ENCODE results near the gene CNGA3.
"Not testable (repeated sequence)": the region's sequence is repeated elsewhere in the genome, so short reads cannot be mapped to it uniquely, and the experiment has no call there.

Gene CNGA3

GRCh38 chr2:98309580-98309979 is 36.7 kb upstream of the CNGA3 start:
- Histone ChIP-seq H3K27ac (ENCODE audit: insufficient read depth, low read depth, low read length, poor library complexity, severe bottlenecking) (no peak overlapping the region), H3K36me3 (ENCODE audit: control insufficient read depth, insufficient read depth, low read length) (no peaks in the 10 kb centered on the region), H3K27me3 (ENCODE audit: control insufficient read depth, insufficient read depth, low read length, poor library complexity, severe bottlenecking) (no peaks in the 10 kb centered on the region), H3K4me3 (ENCODE audit: insufficient read depth, low read depth, low read length) (no peak overlapping the region), H3K9me3 (ENCODE audit: control insufficient read depth, low read length) (no peaks in the 10 kb centered on the region), H3K4me1 (ENCODE audit: control insufficient read depth, insufficient read depth, low read length) (peaks cover 3% of the 10 kb centered on the region)
- WGBS, 2 experiments = 79% methylated on average over 11 of the region's 11 CpGs

- WGBS, 2 experiments = 46 to 49% methylated on average over 4 of the region's 4 CpGs
- no peaks in the 10 kb centered on the region for H3K27me3 ChIP-seq (ENCODE audit: control insufficient read depth, insufficient read depth, low read length, poor library complexity, severe bottlenecking)
- no peak overlapping the region for H3K27ac ChIP-seq (ENCODE audit: insufficient read depth, low read depth, low read length, poor library complexity, severe bottlenecking)
- peaks cover 3% of the 10 kb centered on the region for H3K4me1 ChIP-seq (ENCODE audit: control insufficient read depth, insufficient read depth, low read length)
- no peak overlapping the region for H3K4me3 ChIP-seq (ENCODE audit: insufficient read depth, low read depth, low read length)
- H3K9me3 ChIP-seq (ENCODE audit: control insufficient read depth, low read length) = no peaks in the 10 kb centered on the region
- H3K36me3 ChIP-seq (ENCODE audit: control insufficient read depth, insufficient read depth, low read length) = no peaks in the 10 kb centered on the region
These were observed 36.2 kb upstream of the CNGA3 start for GRCh38 chr2:98310010-98310409.

GRCh38 chr2:98311090-98311489 is 35.2 kb upstream of the CNGA3 start:
- no peak overlapping the region for H3K27ac ChIP-seq (ENCODE audit: insufficient read depth, low read depth, low read length, poor library complexity, severe bottlenecking)
- peaks cover 3% of the 10 kb centered on the region for H3K4me1 ChIP-seq (ENCODE audit: control insufficient read depth, insufficient read depth, low read length)
- no peaks in the 10 kb centered on the region for H3K27me3 ChIP-seq (ENCODE audit: control insufficient read depth, insufficient read depth, low read length, poor library complexity, severe bottlenecking)
- no peaks in the 10 kb centered on the region for H3K9me3 ChIP-seq (ENCODE audit: control insufficient read depth, low read length)
- no peak overlapping the region for H3K4me3 ChIP-seq (ENCODE audit: insufficient read depth, low read depth, low read length)
- H3K36me3 ChIP-seq (ENCODE audit: control insufficient read depth, insufficient read depth, low read length) = no peaks in the 10 kb centered on the region
- 97 to 98% methylated on average over 3 of the region's 3 CpGs for WGBS, 2 experiments

GRCh38 chr2:98311771-98312545 is 34.3 kb upstream of the CNGA3 start:
- H3K4me1 ChIP-seq (ENCODE audit: control insufficient read depth, insufficient read depth, low read length) = peaks cover 3% of the 10 kb centered on the region
- 92% methylated on average over 33 of the region's 33 CpGs for WGBS, 2 experiments
- H3K9me3 ChIP-seq (ENCODE audit: control insufficient read depth, low read length) = no peaks in the 10 kb centered on the region
- H3K36me3 ChIP-seq (ENCODE audit: control insufficient read depth, insufficient read depth, low read length) = no peaks in the 10 kb centered on the region
- H3K27ac ChIP-seq (ENCODE audit: insufficient read depth, low read depth, low read length, poor library complexity, severe bottlenecking) = no peak overlapping the region
- H3K27me3 ChIP-seq (ENCODE audit: control insufficient read depth, insufficient read depth, low read length, poor library complexity, severe bottlenecking) = no peaks in the 10 kb centered on the region
- H3K4me3 ChIP-seq (ENCODE audit: insufficient read depth, low read depth, low read length) = no peak overlapping the region

GRCh38 chr2:98313492-98314250 is 32.6 kb upstream of the CNGA3 start:
- 92 to 95% methylated on average over 7 to 8 of the region's 8 CpGs for WGBS, 2 experiments

GRCh38 chr2:98314251-98314650 is 32.0 kb upstream of the CNGA3 start:
- no peak overlapping the region for H3K4me3 ChIP-seq (ENCODE audit: insufficient read depth, low read depth, low read length)
- 91 to 93% methylated on average over 4 of the region's 4 CpGs for WGBS, 2 experiments

More at GRCh38 chr2:98313492-98314250, 32.6 kb upstream of the CNGA3 start:
- peaks cover 3% of the 10 kb centered on the region for H3K4me1 ChIP-seq (ENCODE audit: control insufficient read depth, insufficient read depth, low read length)
- H3K27me3 ChIP-seq (ENCODE audit: control insufficient read depth, insufficient read depth, low read length, poor library complexity, severe bottlenecking) = no peaks in the 10 kb centered on the region
- H3K36me3 ChIP-seq (ENCODE audit: control insufficient read depth, insufficient read depth, low read length) = no peaks in the 10 kb centered on the region
- no peaks in the 10 kb centered on the region for H3K9me3 ChIP-seq (ENCODE audit: control insufficient read depth, low read length)
- no peak overlapping the region for H3K27ac ChIP-seq (ENCODE audit: insufficient read depth, low read depth, low read length, poor library complexity, severe bottlenecking)
- no peak overlapping the region for H3K4me3 ChIP-seq (ENCODE audit: insufficient read depth, low read depth, low read length)

GRCh38 chr2:98315957-98316356 is 30.3 kb upstream of the CNGA3 start:
- no peaks in the 10 kb centered on the region for H3K9me3 ChIP-seq (ENCODE audit: control insufficient read depth, low read length)
- H3K27me3 ChIP-seq (ENCODE audit: control insufficient read depth, insufficient read depth, low read length, poor library complexity, severe bottlenecking) = no peaks in the 10 kb centered on the region
- no peak overlapping the region for H3K27ac ChIP-seq (ENCODE audit: insufficient read depth, low read depth, low read length, poor library complexity, severe bottlenecking)
- WGBS, 2 experiments = 98% methylated on average over 2 of the region's 2 CpGs
- H3K36me3 ChIP-seq (ENCODE audit: control insufficient read depth, insufficient read depth, low read length) = no peaks in the 10 kb centered on the region
- peaks cover 3% of the 10 kb centered on the region for H3K4me1 ChIP-seq (ENCODE audit: control insufficient read depth, insufficient read depth, low read length)
- H3K4me3 ChIP-seq (ENCODE audit: insufficient read depth, low read depth, low read length) = no peak overlapping the region

More at GRCh38 chr2:98314251-98314650, 32.0 kb upstream of the CNGA3 start:
- H3K36me3 ChIP-seq (ENCODE audit: control insufficient read depth, insufficient read depth, low read length) = no peaks in the 10 kb centered on the region
- H3K4me1 ChIP-seq (ENCODE audit: control insufficient read depth, insufficient read depth, low read length) = peaks cover 3% of the 10 kb centered on the region
- no peaks in the 10 kb centered on the region for H3K27me3 ChIP-seq (ENCODE audit: control insufficient read depth, insufficient read depth, low read length, poor library complexity, severe bottlenecking)
- no peak overlapping the region for H3K27ac ChIP-seq (ENCODE audit: insufficient read depth, low read depth, low read length, poor library complexity, severe bottlenecking)
- H3K9me3 ChIP-seq (ENCODE audit: control insufficient read depth, low read length) = no peaks in the 10 kb centered on the region

GRCh38 chr2:98317214-98317613 is 29.0 kb upstream of the CNGA3 start:
- Histone ChIP-seq H3K36me3 (ENCODE audit: control insufficient read depth, insufficient read depth, low read length) (no peaks in the 10 kb centered on the region), H3K4me3 (ENCODE audit: insufficient read depth, low read depth, low read length) (no peak overlapping the region), H3K9me3 (ENCODE audit: control insufficient read depth, low read length) (no peaks in the 10 kb centered on the region), H3K27me3 (ENCODE audit: control insufficient read depth, insufficient read depth, low read length, poor library complexity, severe bottlenecking) (no peaks in the 10 kb centered on the region), H3K27ac (ENCODE audit: insufficient read depth, low read depth, low read length, poor library complexity, severe bottlenecking) (no peak overlapping the region), H3K4me1 (ENCODE audit: control insufficient read depth, insufficient read depth, low read length) (peaks cover 3% of the 10 kb centered on the region)
- 37 to 55% methylated on average over 2 of the region's 3 CpGs for WGBS, 2 experiments

GRCh38 chr2:98320171-98320570 is 26.1 kb upstream of the CNGA3 start:
- H3K9me3 ChIP-seq (ENCODE audit: control insufficient read depth, low read length); H3K36me3 ChIP-seq (ENCODE audit: control insufficient read depth, insufficient read depth, low read length); H3K27me3 ChIP-seq (ENCODE audit: control insufficient read depth, insufficient read depth, low read length, poor library complexity, severe bottlenecking); H3K4me3 ChIP-seq (ENCODE audit: insufficient read depth, low read depth, low read length); H3K27ac ChIP-seq (ENCODE audit: insufficient read depth, low read depth, low read length, poor library complexity, severe bottlenecking); H3K4me1 ChIP-seq (ENCODE audit: control insufficient read depth, insufficient read depth, low read length): not testable (repeated sequence)
- 95 to 98% methylated on average over 3 of the region's 3 CpGs for WGBS, 2 experiments

GRCh38 chr2:98324181-98324580 is 22.1 kb upstream of the CNGA3 start:
- 85 to 94% methylated on average over 2 of the region's 2 CpGs for WGBS, 2 experiments
- Histone ChIP-seq H3K27me3 (ENCODE audit: control insufficient read depth, insufficient read depth, low read length, poor library complexity, severe bottlenecking) (no peaks in the 10 kb centered on the region), H3K36me3 (ENCODE audit: control insufficient read depth, insufficient read depth, low read length) (no peaks in the 10 kb centered on the region), H3K4me3 (ENCODE audit: insufficient read depth, low read depth, low read length) (no peak overlapping the region), H3K9me3 (ENCODE audit: control insufficient read depth, low read length) (no peaks in the 10 kb centered on the region), H3K27ac (ENCODE audit: insufficient read depth, low read depth, low read length, poor library complexity, severe bottlenecking) (no peak overlapping the region), H3K4me1 (ENCODE audit: control insufficient read depth, insufficient read depth, low read length) (no peaks in the 10 kb centered on the region)
